K562 (cell line): Measurements from ENCODE around the gene NFIB. TPM values are rescaled to one million over a fixed set of nuclear protein-coding genes. Genes with fewer than 3 reads are reported as not detected.

Experiments used
- ATAC-seq: fragments of 200-7000 bp; cut with Tn5 transposase; 3 replicates; pipeline ENCODE4 v1.9.1; 2020; ENCODE audit warnings: moderate library complexity
- BruUV-seq: library from RNA; stranded (reverse); fragments of 400-500 nt; replicated peaks from 2 replicates; lab custom pipeline; 2021; lab: Mats Ljungman, UMichigan
- CTCF ChIA-PET: fragments of 300-600 bp; formaldehyde crosslinking; extraction: SDS; loops from one replicate; lab custom pipeline; 2021; ENCODE audit warnings: low intra/inter-chr PET ratio; lab: Yijun Ruan, JAX
- POLR2A ChIA-PET: fragments of 300-600, 350-650 bp; sonication (Branson Sonifier 250); formaldehyde crosslinking; extraction: SDS; loops from one replicate; lab custom pipeline; 2021; ENCODE audit warnings: antibody characterized with exemption, inconsistent platforms; lab: Yijun Ruan, JAX
- DNase-seq, 4 experiments: peaks; one replicate each; pipeline versions ENCODE4 v3.0.0 to v3.0.0-alpha.2; 2011 to 2018; ENCODE audit warnings: low spot score in 3 of 4, mixed read lengths in 3 of 4; ENCODE audit errors: extremely low read depth in 1 of 4
- FAIRE-seq: peaks from 2 replicates; lab custom pipeline; 2011; peaks lifted over from hg19 to GRCh38; lab: Jason Lieb, UNC
- H2AFZ ChIP-seq: 2 replicates; pipeline ENCODE4 v1.6.0; 2011; ENCODE audit warnings: low read depth, low read length, control low read depth, inconsistent platforms
- H3K27ac ChIP-seq: fragments of 200-600 bp; 3 replicates; pipeline ENCODE4 v1.8.0; 2011; ENCODE audit warnings: low read depth, mild to moderate bottlenecking, control low read depth, inconsistent platforms, low read length, moderate library complexity, mixed read lengths; ENCODE audit errors: extremely low read depth
- H3K27me3 ChIP-seq, 2 experiments: fragments of 300-600 bp in 1 of 2; 2 replicates in 1 of 2; 3 replicates in 1 of 2; pipeline versions ENCODE4 v1.6.0 to v1.8.0; 2011; ENCODE audit warnings: inconsistent platforms in 2 of 2, low read length in 2 of 2, mild to moderate bottlenecking in 1 of 2, mixed read lengths in 1 of 2, moderate library complexity in 1 of 2; ENCODE audit not compliant: control insufficient read depth in 2 of 2, insufficient read depth in 2 of 2
- H3K36me3 ChIP-seq: fragments of 300-600 bp; 3 replicates; pipeline ENCODE4 v1.8.0; 2011; ENCODE audit warnings: mild to moderate bottlenecking, low read length, inconsistent platforms; ENCODE audit not compliant: control insufficient read depth, insufficient read depth
- H3K4me1 ChIP-seq, 2 experiments: fragments of 200-600 bp in 1 of 2; replicated peaks in 1 of 2; 2 replicates in 1 of 2; 3 replicates in 1 of 2; pipeline versions ENCODE4 v1.5.1 to v1.8.0; 2011; ENCODE audit warnings: inconsistent platforms in 2 of 2, low read length in 2 of 2, mild to moderate bottlenecking in 1 of 2, mixed read lengths in 1 of 2, moderate library complexity in 1 of 2; ENCODE audit not compliant: control insufficient read depth in 2 of 2, insufficient read depth in 2 of 2
- H3K4me2 ChIP-seq: 2 replicates; pipeline ENCODE4 v1.6.1; 2011; ENCODE audit warnings: low read length, control low read depth, inconsistent platforms, mixed read lengths; ENCODE audit not compliant: insufficient read depth
- H3K4me3 ChIP-seq: fragments of 200-600 bp; sonication (generic), shearing (Covaris generic); 2 replicates; pipeline ENCODE4 v1.5.1; 2016; ENCODE audit warnings: control low read depth, inconsistent platforms
- H3K79me2 ChIP-seq: fragments of 200-600 bp; 3 replicates; pipeline ENCODE4 v1.8.0; 2011; ENCODE audit warnings: low read length, inconsistent platforms; ENCODE audit not compliant: control insufficient read depth, insufficient read depth
- H3K9ac ChIP-seq, 2 experiments: 2 replicates each; pipeline versions ENCODE4 v1.6.0 to v1.6.1; 2011; ENCODE audit warnings: low read depth in 2 of 2, low read length in 2 of 2, control low read depth in 1 of 2, inconsistent platforms in 1 of 2, mild to moderate bottlenecking in 1 of 2, mixed read lengths in 1 of 2; ENCODE audit not compliant: insufficient read depth in 1 of 2
- H3K9me1 ChIP-seq: one replicate; pipeline ENCODE4 v1.6.0; 2011; ENCODE audit warnings: inconsistent platforms, mild to moderate bottlenecking, low read length, moderate library complexity; ENCODE audit not compliant: control insufficient read depth, insufficient read depth
- H3K9me3 ChIP-seq: replicated peaks from 2 replicates; pipeline ENCODE4 v1.5.1; 2011; ENCODE audit warnings: low read depth, low read length, inconsistent platforms; ENCODE audit not compliant: control insufficient read depth, insufficient read depth
- H4K20me1 ChIP-seq: replicated peaks from 2 replicates; pipeline ENCODE4 v1.6.1; 2011; ENCODE audit warnings: low read length, inconsistent platforms, mixed read lengths; ENCODE audit not compliant: control insufficient read depth, insufficient read depth
- HMGXB4 ChIP-seq: sonication (generic); formaldehyde crosslinking; IDR thresholded peaks from 2 replicates; pipeline ENCODE4 v1.8.1; 2023; ENCODE audit warnings: mild to moderate bottlenecking, missing genetic modification reagents
- ZNF217 ChIP-seq: sonication (generic); formaldehyde crosslinking; IDR thresholded peaks from 2 replicates; pipeline ENCODE4 v1.8.0; 2022; ENCODE audit warnings: mild to moderate bottlenecking, missing genetic modification reagents
- WGBS: fragments of 100-300 bp; shearing (Covaris generic); methylation state at CpG from one replicate; pipeline ENCODE4 v1.1.6; 2016; ENCODE audit warnings: low coverage, mixed read lengths; ENCODE audit not compliant: insufficient coverage; ENCODE audit errors: missing lambda C conversion rate; 5-methylcytosine and 5-hydroxymethylcytosine counted together
- in situ Hi-C: fragments of 300-500 bp; cut with MboI; formaldehyde crosslinking; loops from 4 replicates; pipeline ENCODE4 v1.15.0; 2018; ENCODE audit warnings: inconsistent platforms, mixed read lengths
- intact Hi-C: fragments of 100-400 bp; cut with micrococcal nuclease; formaldehyde crosslinking; loops from 2 replicates; pipeline ENCODE4 v1.14.2; 2022
- polyA plus RNA-seq, 8 experiments: library from polyadenylated mRNA; depleted of rRNA in 4 of 8; stranded (reverse) in 5 of 8; unstranded in 3 of 8; fragments of >200 nt; fragmentation: Nextera tagmentation in 2 of 8; fragmentation: Illumina TruSeq in 1 of 8; extraction: Ambion mirVana in 2 of 8; extraction: Trizol in 1 of 8; gene quantifications; 2 replicates each; pipeline versions ENCODE4 v1.2.1 to v1.2.3, GENCODE V29; 2011 to 2014; ENCODE audit warnings: inconsistent platforms in 1 of 8, missing spikeins in 1 of 8
- total RNA-seq, 7 experiments: library from RNA; depleted of rRNA in 6 of 7; stranded (reverse); fragments of >200 nt in 6 of 7; fragmentation: Illumina TruSeq in 2 of 7; extraction: Trizol in 2 of 7; gene quantifications; 2 replicates each; pipeline versions ENCODE4 v1.2.1 to v1.2.3, GENCODE V29; 2011 to 2021; ENCODE audit warnings: low replicate concordance in 1 of 7

NFIB gene
- total and polyA plus RNA-seq, 9 of the 15 experiments (the other 6 are each of a cell fraction or from before 2014, with no cell fraction given), result 1.2 to 3.3 (median 1.9) TPM

- no peaks in the 10 kb centered on the region for H3K79me2 ChIP-seq
- no peak overlapping the region for H3K4me2 ChIP-seq
- no peak for FAIRE-seq
Measured at GRCh38 chr9:14281136-14281795, 32.7 kb downstream of the NFIB start.

More at GRCh38 chr9:14281136-14281795, 32.7 kb downstream of the NFIB start:
- no peaks in the 10 kb centered on the region for H4K20me1 ChIP-seq
- no peak for TF ChIP-seq HMGXB4
- no peak for TF ChIP-seq ZNF217 (CRISPR knock-in tag)
- no peak overlapping the region for H3K4me3 ChIP-seq
- intact Hi-C loops (no loop called here), in situ Hi-C loops (no loop called here)
- no peaks in the 10 kb centered on the region for H3K4me1 ChIP-seq
- no peak overlapping the region for H3K27ac ChIP-seq
- H3K27me3 ChIP-seq, result no peaks in the 10 kb centered on the region
- 0% methylated on average over 1 of the region's 1 CpG for WGBS
- ChIA-PET POLR2A (no interaction called here), CTCF (no interaction called here)
- no peaks in the 10 kb centered on the region for H3K36me3 ChIP-seq
- H3K9me1 ChIP-seq, result no peaks in the 10 kb centered on the region
- H3K9me3 ChIP-seq, result no peaks in the 10 kb centered on the region
- ATAC-seq (no peak), DNase-seq (no peak)
- no peak overlapping the region for H2AFZ ChIP-seq
- no peak overlapping the region for H3K9ac ChIP-seq
- BruUV-seq, result no TSS peak
